Mesenchymal stem cell (in vitro differentiated cells and primary cell): Measurements from ENCODE around the gene BRCA1.

ENCODE experiments used
- DNase-seq: peaks from one replicate; pipeline ENCODE4 v3.0.0-alpha.2; 2013
- H2AFZ ChIP-seq: one replicate; pipeline ENCODE4 v1.6.1; 2013; ENCODE audit warnings: low read depth, mild to moderate bottlenecking, control low read depth, inconsistent platforms, low read length, moderate library complexity
- H2AK5ac ChIP-seq: 2 replicates; pipeline ENCODE4 v1.6.1; 2013; ENCODE audit warnings: low read length, moderate library complexity, mild to moderate bottlenecking, inconsistent platforms; ENCODE audit not compliant: severe bottlenecking
- H2BK120ac ChIP-seq: one replicate; pipeline ENCODE4 v1.6.1; 2013; ENCODE audit warnings: low read depth, mild to moderate bottlenecking, inconsistent platforms, low read length, moderate library complexity
- H2BK12ac ChIP-seq, 2 experiments: one replicate each; pipeline ENCODE4 v1.6.1; 2013; ENCODE audit warnings: inconsistent platforms in 2 of 2, low read length in 2 of 2, mild to moderate bottlenecking in 2 of 2, moderate library complexity in 2 of 2, control low read depth in 1 of 2
- H2BK15ac ChIP-seq: one replicate; pipeline ENCODE4 v1.6.1; 2013; ENCODE audit warnings: mild to moderate bottlenecking, low read depth, inconsistent platforms; ENCODE audit not compliant: poor library complexity, severe bottlenecking
- H2BK5ac ChIP-seq: 2 replicates; pipeline ENCODE4 v1.6.1; 2013; ENCODE audit warnings: low read depth, mild to moderate bottlenecking, low read length, control low read depth, inconsistent platforms; ENCODE audit not compliant: poor library complexity, severe bottlenecking
- H3K14ac ChIP-seq, 2 experiments: one replicate each; pipeline ENCODE4 v1.6.1; 2013; ENCODE audit warnings: inconsistent platforms in 2 of 2, low read length in 2 of 2, control low read depth in 1 of 2, mild to moderate bottlenecking in 1 of 2, moderate library complexity in 1 of 2
- H3K18ac ChIP-seq, 2 experiments: one replicate each; pipeline ENCODE4 v1.6.1; 2013; ENCODE audit warnings: inconsistent platforms in 2 of 2, low read length in 2 of 2, control low read depth in 1 of 2, low read depth in 1 of 2, mild to moderate bottlenecking in 1 of 2
- H3K23ac ChIP-seq, 2 experiments: one replicate each; pipeline ENCODE4 v1.6.1; 2013; ENCODE audit warnings: inconsistent platforms in 2 of 2, low read length in 2 of 2, mild to moderate bottlenecking in 2 of 2, moderate library complexity in 2 of 2, control low read depth in 1 of 2
- H3K27ac ChIP-seq: 2 replicates; pipeline ENCODE4 v1.5.1; 2013; ENCODE audit warnings: mild to moderate bottlenecking, moderate library complexity, low read length, control low read depth, inconsistent platforms; ENCODE audit not compliant: poor library complexity, severe bottlenecking
- H3K27me3 ChIP-seq, 2 experiments: 2 replicates each; pipeline versions ENCODE4 v1.6.1 to v1.7.0; 2013; ENCODE audit warnings: low read length in 2 of 2, mild to moderate bottlenecking in 2 of 2, moderate library complexity in 2 of 2, control low read depth in 1 of 2, inconsistent platforms in 1 of 2; ENCODE audit not compliant: control insufficient read depth in 1 of 2, insufficient read depth in 1 of 2
- H3K36me3 ChIP-seq, 2 experiments: 2 replicates each; pipeline versions ENCODE4 v1.6.1 to v1.7.0; 2013; ENCODE audit warnings: low read length in 2 of 2, control low read depth in 1 of 2, inconsistent platforms in 1 of 2, low read depth in 1 of 2, mild to moderate bottlenecking in 1 of 2; ENCODE audit not compliant: insufficient read depth in 2 of 2, control insufficient read depth in 1 of 2
- H3K4ac ChIP-seq, 2 experiments: one replicate each; pipeline ENCODE4 v1.6.1; 2013; ENCODE audit warnings: inconsistent platforms in 2 of 2, low read length in 2 of 2, mild to moderate bottlenecking in 2 of 2, moderate library complexity in 2 of 2, control low read depth in 1 of 2, low read depth in 1 of 2
- H3K4me1 ChIP-seq: 2 replicates; pipeline ENCODE4 v1.6.1; 2013; ENCODE audit warnings: low read depth, low read length, control low read depth; ENCODE audit not compliant: control insufficient read depth, insufficient read depth
- H3K4me2 ChIP-seq: 2 replicates; pipeline ENCODE4 v1.6.1; 2013; ENCODE audit warnings: low read length, mild to moderate bottlenecking, inconsistent platforms; ENCODE audit not compliant: poor library complexity, severe bottlenecking
- H3K4me3 ChIP-seq, 2 experiments: 2 replicates each; pipeline versions ENCODE4 v1.5.1 to v1.7.0; 2013; ENCODE audit warnings: low read length in 2 of 2, mild to moderate bottlenecking in 2 of 2, control low read depth in 1 of 2, low read depth in 1 of 2; ENCODE audit not compliant: insufficient read depth in 1 of 2
- H3K79me1 ChIP-seq: replicated peaks from 2 replicates; pipeline ENCODE4 v1.6.1; 2013; ENCODE audit warnings: mild to moderate bottlenecking, control low read depth, low read length, inconsistent platforms; ENCODE audit not compliant: poor library complexity, severe bottlenecking
- H3K9ac ChIP-seq: 2 replicates; pipeline ENCODE4 v1.7.0; 2013; ENCODE audit warnings: mild to moderate bottlenecking, low read length, moderate library complexity
- H3K9me3 ChIP-seq: 2 replicates; pipeline ENCODE4 v1.7.0; 2013; ENCODE audit warnings: mild to moderate bottlenecking, low read length; ENCODE audit not compliant: control insufficient read depth
- H4K8ac ChIP-seq: one replicate; pipeline ENCODE4 v1.6.1; 2013; ENCODE audit warnings: inconsistent platforms, mild to moderate bottlenecking, low read length, moderate library complexity
- H4K91ac ChIP-seq: one replicate; pipeline ENCODE4 v1.6.1; 2013; ENCODE audit warnings: mild to moderate bottlenecking, low read length, inconsistent platforms
- WGBS: methylation state at CpG from one replicate; pipeline ENCODE4 v1.1.7; 2013; ENCODE audit warnings: mixed read lengths; 5-methylcytosine and 5-hydroxymethylcytosine counted together

The BRCA1 gene

DNA sequence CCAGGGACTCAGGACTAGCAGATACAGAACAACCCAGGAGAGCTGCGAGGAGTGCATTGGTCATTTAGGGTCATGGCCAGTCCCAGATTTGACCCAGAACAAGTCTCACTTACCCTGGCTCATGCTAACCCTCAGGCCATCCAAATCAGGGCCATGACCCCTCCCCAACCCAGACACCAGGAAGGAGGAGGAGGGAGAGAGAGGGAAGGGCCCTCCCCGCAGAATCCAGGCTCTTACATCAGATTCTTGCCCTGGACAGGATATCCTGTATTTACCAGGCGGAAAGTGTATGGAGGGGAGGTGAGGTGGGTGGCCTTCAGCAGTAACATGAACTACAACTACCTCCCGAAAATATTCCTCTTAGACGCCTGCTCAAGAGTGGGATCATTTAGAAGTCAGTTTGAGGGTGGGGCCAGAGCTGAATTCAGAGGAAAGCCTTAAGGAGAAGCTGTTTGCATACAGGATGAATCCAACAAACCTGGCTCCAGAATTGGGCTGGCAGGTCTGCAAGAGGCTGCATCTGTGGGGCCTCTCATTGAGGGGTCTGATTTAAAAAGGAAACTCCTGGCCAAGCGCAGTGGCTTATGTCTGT is 105.0 kb downstream of the BRCA1 start:
- no peak overlapping the region for H3K27ac ChIP-seq
- peak overlapping the region; percentile 65 for H2BK15ac ChIP-seq
- peak overlapping the region; percentile 31 for H3K4me2 ChIP-seq
- DNase-seq, result no peak
- H3K4me3 ChIP-seq, result peak overlapping the region in 1 of 2 experiments; percentile 99
- no peaks in the 10 kb centered on the region for H3K9me3 ChIP-seq
- H3K18ac ChIP-seq, result peak overlapping the region; percentile 44 to 77
- H3K4me1 ChIP-seq, result peaks cover 27% of the 10 kb centered on the region
- peak overlapping the region; percentile 8 for H4K8ac ChIP-seq
- H2AK5ac ChIP-seq, result peak overlapping the region; percentile 33
- H2BK12ac ChIP-seq, result peak overlapping the region in 1 of 2 experiments; percentile 43
- peaks cover 37 to 49% of the 10 kb centered on the region in 2 experiments for H3K36me3 ChIP-seq
- H3K23ac ChIP-seq, result peak overlapping the region in 1 of 2 experiments; percentile 60
- H4K91ac ChIP-seq, result peak overlapping the region; percentile 18
- H2BK5ac ChIP-seq, result no peak overlapping the region
- 40% methylated on average over 3 of the region's 6 CpGs for WGBS
- H2AFZ ChIP-seq, result no peak overlapping the region
- peak overlapping the region; percentile 96 for H3K9ac ChIP-seq
- no peak overlapping the region for H3K14ac ChIP-seq
- peaks cover 19% of the 10 kb centered on the region for H3K79me1 ChIP-seq
- no peaks in the 10 kb centered on the region for H3K27me3 ChIP-seq
- H3K4ac ChIP-seq, result peak overlapping the region in 1 of 2 experiments; percentile 20
- no peak overlapping the region for H2BK120ac ChIP-seq

DNA sequence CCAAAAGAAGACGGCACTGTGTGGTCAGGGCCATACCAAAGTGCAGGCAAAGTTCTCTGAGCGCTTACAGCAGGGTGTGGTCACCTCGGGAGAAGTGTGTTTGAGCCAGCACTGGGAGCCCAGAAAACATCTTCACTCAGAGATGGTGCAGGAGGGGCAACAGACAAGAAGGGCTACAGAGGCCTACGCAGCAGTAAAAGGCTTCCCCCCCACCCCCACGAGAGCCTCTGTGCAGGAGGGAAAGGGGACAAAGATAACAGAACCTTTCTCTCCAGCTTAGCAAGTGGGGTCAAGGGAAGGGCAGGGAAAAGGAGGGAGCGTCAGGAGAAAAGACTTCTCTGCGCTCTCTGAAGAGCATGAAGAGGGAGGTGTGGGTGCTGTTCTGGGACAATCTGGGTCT is 105.7 kb downstream of the BRCA1 start:
- Histone ChIP-seq H4K91ac (no peak overlapping the region), H3K4me1 (peaks cover 25% of the 10 kb centered on the region), H3K4me2 (no peak overlapping the region), H3K18ac (peak overlapping the region; percentile 10 to 44), H2BK120ac (no peak overlapping the region), H2AK5ac (no peak overlapping the region), H3K14ac (no peak overlapping the region), H2AFZ (no peak overlapping the region), H2BK15ac (peak overlapping the region; percentile 15), H2BK12ac (peak overlapping the region; percentile 43 to 69), H3K79me1 (peaks cover 24% of the 10 kb centered on the region), H4K8ac (no peak overlapping the region), H3K9me3 (no peaks in the 10 kb centered on the region), H3K23ac (no peak overlapping the region), H3K4me3 (peak overlapping the region in 1 of 2 experiments; percentile 99), H3K9ac (peak overlapping the region; percentile 96), H3K27me3 (no peaks in the 10 kb centered on the region), H3K36me3 (peaks cover 44 to 56% of the 10 kb centered on the region in 2 experiments), H3K4ac (peak overlapping the region; percentile 5 to 79), H3K27ac (no peak overlapping the region), H2BK5ac (no peak overlapping the region)
- DNase-seq, result peak; percentile 54
- WGBS, result 35% methylated on average over 6 of the region's 7 CpGs

DNA sequence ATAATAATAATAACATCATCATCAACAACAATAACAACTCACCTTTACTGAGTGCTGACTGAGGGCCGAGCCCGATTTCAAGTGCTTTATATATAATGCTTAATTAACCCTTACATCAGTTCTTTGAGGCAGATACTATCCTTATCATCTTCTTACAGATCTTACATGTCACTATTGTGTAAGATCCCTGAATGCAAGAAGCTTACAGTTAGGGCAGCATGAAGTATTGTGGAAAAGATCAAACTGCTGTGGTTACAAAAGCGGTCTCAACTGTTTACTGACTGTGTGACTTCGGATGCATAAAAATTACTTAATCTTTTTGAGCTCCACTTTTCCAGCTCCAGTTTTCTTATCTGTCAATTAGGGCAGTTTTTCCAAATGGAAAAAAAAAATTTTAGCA is 106.2 kb downstream of the BRCA1 start:
- peaks cover 25% of the 10 kb centered on the region for H3K4me1 ChIP-seq
- no peaks in the 10 kb centered on the region for H3K27me3 ChIP-seq
- H3K4ac ChIP-seq, result no peak overlapping the region
- H3K27ac ChIP-seq, result no peak overlapping the region
- WGBS, result 73% methylated on average over 4 of the region's 4 CpGs
- peaks cover 49 to 61% of the 10 kb centered on the region in 2 experiments for H3K36me3 ChIP-seq
- H3K23ac ChIP-seq, result no peak overlapping the region
- H3K14ac ChIP-seq, result no peak overlapping the region
- peaks cover 25% of the 10 kb centered on the region for H3K79me1 ChIP-seq
- peak; percentile 82 for DNase-seq
- no peak overlapping the region for H2BK5ac ChIP-seq
- H3K9ac ChIP-seq, result peak overlapping the region; percentile 96
- no peak overlapping the region for H2BK15ac ChIP-seq
- no peak overlapping the region for H3K4me2 ChIP-seq
- no peak overlapping the region for H3K18ac ChIP-seq
- H3K4me3 ChIP-seq, result peak overlapping the region in 1 of 2 experiments; percentile 99
- H2BK120ac ChIP-seq, result no peak overlapping the region
- H2BK12ac ChIP-seq, result no peak overlapping the region
- H3K9me3 ChIP-seq, result no peaks in the 10 kb centered on the region
- H2AK5ac ChIP-seq, result no peak overlapping the region
- H4K8ac ChIP-seq, result no peak overlapping the region
- no peak overlapping the region for H2AFZ ChIP-seq
- H4K91ac ChIP-seq, result no peak overlapping the region

DNA sequence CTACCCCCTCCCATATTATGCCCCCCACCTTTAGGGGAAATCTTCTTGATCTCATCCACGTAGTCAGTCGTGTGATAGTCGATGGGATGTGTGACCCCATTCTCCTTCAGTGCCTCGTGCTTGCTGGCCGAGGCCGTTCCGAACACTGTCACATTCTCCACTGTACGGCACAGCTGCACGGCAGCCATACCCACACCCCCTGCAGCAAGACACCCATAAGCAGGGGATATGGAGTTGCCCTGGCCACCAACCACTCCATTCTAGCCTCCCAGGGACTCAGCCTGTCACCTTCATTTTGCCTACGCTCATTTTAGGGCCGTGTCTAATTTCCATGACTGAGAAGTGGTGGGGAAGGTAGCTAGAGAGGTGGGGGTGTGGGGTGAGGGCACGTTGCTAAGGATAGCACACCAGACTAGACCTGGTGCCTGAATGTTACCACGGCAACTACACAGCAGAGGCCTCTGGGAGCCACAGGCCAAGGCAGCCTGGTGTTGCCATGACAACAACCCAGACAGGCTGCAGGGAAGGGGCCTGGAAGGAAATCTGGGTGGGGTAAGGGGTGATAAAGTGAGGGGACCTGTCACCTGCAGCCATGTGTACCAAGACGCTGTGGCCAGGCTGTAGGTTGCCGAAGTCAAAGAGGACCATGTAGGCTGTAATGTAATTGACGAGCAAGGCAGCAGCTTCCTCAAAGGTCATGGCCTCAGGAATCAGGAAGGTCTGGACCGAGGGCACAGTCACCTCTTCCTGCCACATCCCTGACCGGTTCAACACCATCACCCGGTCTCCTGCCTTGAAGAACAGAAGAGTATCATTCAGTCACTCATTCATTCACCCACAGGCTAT is 106.9 kb downstream of the BRCA1 start:
- H4K8ac ChIP-seq, result peak overlapping the region; percentile 22
- H3K9me3 ChIP-seq, result no peaks in the 10 kb centered on the region
- H2AFZ ChIP-seq, result no peak overlapping the region
- H3K4ac ChIP-seq, result no peak overlapping the region
- peaks cover 56 to 68% of the 10 kb centered on the region in 2 experiments for H3K36me3 ChIP-seq
- peak overlapping the region in 1 of 2 experiments; percentile 99 for H3K4me3 ChIP-seq
- no peak overlapping the region for H3K4me2 ChIP-seq
- peaks cover 28% of the 10 kb centered on the region for H3K79me1 ChIP-seq
- H4K91ac ChIP-seq, result no peak overlapping the region
- DNase-seq, result peak; percentile 62
- H3K18ac ChIP-seq, result peak overlapping the region in 1 of 2 experiments; percentile 28
- H2BK5ac ChIP-seq, result no peak overlapping the region
- H2AK5ac ChIP-seq, result no peak overlapping the region
- H2BK12ac ChIP-seq, result no peak overlapping the region
- H2BK120ac ChIP-seq, result no peak overlapping the region
- peak overlapping the region; percentile 96 for H3K9ac ChIP-seq
- peaks cover 25% of the 10 kb centered on the region for H3K4me1 ChIP-seq
- H3K27me3 ChIP-seq, result no peaks in the 10 kb centered on the region
- H2BK15ac ChIP-seq, result peak overlapping the region; percentile 36
- H3K14ac ChIP-seq, result peak overlapping the region in 1 of 2 experiments; percentile 26
- WGBS, result 77% methylated on average over 19 of the region's 19 CpGs
- no peak overlapping the region for H3K27ac ChIP-seq
- H3K23ac ChIP-seq, result peak overlapping the region in 1 of 2 experiments; percentile 66
